Gastrocnemius medialis (tissue), 4 donors: ENCODE results near the gene PRDM16. TPM values are rescaled to one million over a fixed set of nuclear protein-coding genes. Genes with fewer than 3 reads are reported as not detected.

Experiments
- ATAC-seq, 2 donors: fragments of 150-250 bp; one replicate each; pipeline ENCODE4 v1.9.1; 2016
- DNase-seq, 2 donors: peaks; one replicate each; pipeline ENCODE4 v3.0.0-alpha.2; 2019
- H3K27ac ChIP-seq, 4 donors: fragments of 200-600 bp; sonication (generic); 1 replicate in 1 of 4; 2 replicates in 3 of 4; pipeline ENCODE4 v1.5.1; 2016 to 2018; ENCODE audit warnings: mild to moderate bottlenecking in 2 of 4, moderate library complexity in 1 of 4
- H3K27me3 ChIP-seq, 3 donors: fragments of 200-600 bp; sonication (generic) in 2 of 3; 1 replicate in 1 of 3; 2 replicates in 2 of 3; pipeline versions ENCODE4 v1.5.1 to v1.6.0; 2016 to 2019; ENCODE audit warnings: mild to moderate bottlenecking in 1 of 3, moderate library complexity in 1 of 3
- H3K36me3 ChIP-seq, 2 donors: fragments of 200-600 bp; sonication (generic) in 1 of 2; one replicate each; pipeline ENCODE4 v1.5.1; 2017 to 2018
- H3K4me1 ChIP-seq, 2 donors: fragments of 200-600 bp; sonication (generic) in 1 of 2; one replicate each; pipeline ENCODE4 v1.5.1; 2016 to 2017; ENCODE audit warnings: mild to moderate bottlenecking in 2 of 2
- H3K4me3 ChIP-seq, 4 donors: fragments of 200-600 bp; sonication (generic) in 3 of 4; 1 replicate in 1 of 4; 2 replicates in 3 of 4; pipeline ENCODE4 v1.5.1; 2016 to 2019; ENCODE audit warnings: mild to moderate bottlenecking in 2 of 4
- H3K9me3 ChIP-seq, 3 donors: fragments of 200-600 bp; sonication (generic) in 2 of 3; 1 replicate in 1 of 3; 2 replicates in 2 of 3; pipeline ENCODE4 v1.5.1; 2016 to 2019
- POLR2A ChIP-seq, 2 donors: fragments of 450-650 bp; IDR thresholded peaks; one replicate each; pipeline ENCODE4 v1.6.1; 2017; ENCODE audit warnings: antibody characterized with exemption in 2 of 2, mild to moderate bottlenecking in 2 of 2, moderate library complexity in 2 of 2
- in situ Hi-C, 4 donors: fragments of 200-750 bp; cut with MboI; loops; one replicate each; pipeline versions ENCODE4 v1.15.0 to v1.8.0; 2017; ENCODE audit warnings: low sequenced_read_pairs in 4 of 4
- intact Hi-C: fragments of 100-400 bp; cut with DNase I; formaldehyde crosslinking; loops from one replicate; pipeline ENCODE4 v1.15.1; 2023; ENCODE audit warnings: low total_unique reads
- total RNA-seq, 4 donors: library from RNA; depleted of rRNA; stranded (reverse); fragments of >200 nt; gene quantifications; one replicate each; pipeline versions ENCODE4 v1.1.0 to v1.2.3, GENCODE V29; 2016
- TF ChIP-seq, protein P1 (sequence below), 5 experiments: fragments of 450-650 bp in 3 of 5; fragments of 200-600 bp in 2 of 5; sonication (generic) in 2 of 5; IDR thresholded peaks in 4 of 5; conservative IDR thresholded peaks in 1 of 5; 1 replicate in 4 of 5; 2 replicates in 1 of 5; pipeline ENCODE4 v1.5.1; 2016 to 2019; ENCODE audit warnings: antibody characterized with exemption in 5 of 5, mild to moderate bottlenecking in 3 of 5, moderate library complexity in 3 of 5

PRDM16 gene
- total RNA-seq, 4 donors from 2014 or later: 0.03 to 0.19 (median 0.17) TPM

DNA sequence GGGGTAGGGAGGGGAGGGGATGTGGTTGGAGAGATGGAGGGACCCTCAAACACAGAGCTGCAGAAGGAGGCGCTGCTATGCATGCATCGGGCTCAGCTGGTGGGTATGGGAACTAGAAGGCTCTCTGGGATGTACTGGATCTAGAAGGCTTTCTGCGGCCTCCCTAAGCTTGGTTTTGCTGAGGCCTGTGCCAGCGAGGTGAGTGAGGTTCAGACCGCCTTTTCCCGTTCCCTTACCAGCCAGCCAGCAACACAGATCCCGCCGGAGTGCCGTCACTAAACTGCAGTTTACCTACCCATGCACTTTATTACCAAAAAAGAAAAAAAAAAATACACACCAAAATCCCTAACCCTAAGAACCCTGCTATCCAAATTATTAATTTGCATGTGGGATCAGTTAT, 180.2 kb downstream of the PRDM16 start:
- H3K4me1 ChIP-seq: no peaks in the 10 kb centered on the region
- intact Hi-C loops (no loop called here), in situ Hi-C loops (no loop called here)
- no peak for DNase-seq
- H3K27ac ChIP-seq: no peak overlapping the region
- TF ChIP-seq POLR2A (IDR thresholded peaks at IDR 0.05): no peak
- TF ChIP-seq, protein P1, sequence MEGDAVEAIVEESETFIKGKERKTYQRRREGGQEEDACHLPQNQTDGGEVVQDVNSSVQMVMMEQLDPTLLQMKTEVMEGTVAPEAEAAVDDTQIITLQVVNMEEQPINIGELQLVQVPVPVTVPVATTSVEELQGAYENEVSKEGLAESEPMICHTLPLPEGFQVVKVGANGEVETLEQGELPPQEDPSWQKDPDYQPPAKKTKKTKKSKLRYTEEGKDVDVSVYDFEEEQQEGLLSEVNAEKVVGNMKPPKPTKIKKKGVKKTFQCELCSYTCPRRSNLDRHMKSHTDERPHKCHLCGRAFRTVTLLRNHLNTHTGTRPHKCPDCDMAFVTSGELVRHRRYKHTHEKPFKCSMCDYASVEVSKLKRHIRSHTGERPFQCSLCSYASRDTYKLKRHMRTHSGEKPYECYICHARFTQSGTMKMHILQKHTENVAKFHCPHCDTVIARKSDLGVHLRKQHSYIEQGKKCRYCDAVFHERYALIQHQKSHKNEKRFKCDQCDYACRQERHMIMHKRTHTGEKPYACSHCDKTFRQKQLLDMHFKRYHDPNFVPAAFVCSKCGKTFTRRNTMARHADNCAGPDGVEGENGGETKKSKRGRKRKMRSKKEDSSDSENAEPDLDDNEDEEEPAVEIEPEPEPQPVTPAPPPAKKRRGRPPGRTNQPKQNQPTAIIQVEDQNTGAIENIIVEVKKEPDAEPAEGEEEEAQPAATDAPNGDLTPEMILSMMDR (IDR thresholded peaks at IDR 0.05 in 4 of 5, conservative IDR thresholded peaks at IDR 0.05 in 1 of 5): no peak
- H3K36me3 ChIP-seq: no peaks in the 10 kb centered on the region
- no peak for ATAC-seq
- H3K9me3 ChIP-seq: no peaks in the 10 kb centered on the region
- H3K27me3 ChIP-seq: peaks cover 9 to 26% (median 22%) of the 10 kb centered on the region in 3 donors
- no peak overlapping the region for H3K4me3 ChIP-seq

DNA sequence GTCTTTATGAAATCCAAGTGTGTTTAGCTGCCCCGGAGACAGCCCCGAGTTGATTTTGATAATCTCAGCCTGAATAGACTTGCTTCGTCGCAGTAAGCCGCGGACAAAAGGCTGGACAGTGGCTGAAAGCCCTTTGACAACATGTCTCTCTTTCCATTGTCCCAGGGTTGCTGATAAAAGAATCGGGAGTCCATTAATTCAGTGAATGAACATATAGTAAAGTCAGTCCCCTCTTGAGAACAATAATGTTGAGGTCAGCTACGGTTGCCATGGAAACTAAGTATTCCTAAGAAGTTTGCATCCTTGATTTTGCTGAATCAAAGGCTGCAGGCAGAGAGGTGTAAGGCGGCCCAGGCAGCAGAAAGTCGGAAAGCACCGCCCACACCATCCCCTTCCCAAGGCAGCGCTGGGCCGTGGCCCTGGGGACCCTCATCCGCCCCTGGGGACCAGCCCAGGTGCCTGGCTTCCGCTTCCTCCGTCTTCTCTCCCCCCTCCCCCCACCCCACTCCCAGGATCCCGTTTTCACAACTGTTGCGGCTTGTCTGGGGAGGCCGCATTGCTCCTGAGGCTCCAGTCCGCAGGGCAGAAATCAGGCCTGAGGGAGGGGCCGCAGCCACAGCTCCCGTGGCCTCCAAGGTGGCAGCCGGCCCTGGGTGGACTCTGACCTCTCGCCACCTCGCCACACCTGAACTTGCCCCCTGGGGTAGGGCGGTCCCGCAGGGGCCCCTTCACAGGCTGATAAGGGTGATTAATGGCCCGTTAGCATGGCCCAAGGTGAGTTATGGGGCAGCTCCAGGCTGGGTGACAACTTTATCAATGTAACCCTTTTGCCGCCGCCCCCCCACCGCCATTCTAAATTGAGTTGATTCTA, 180.9 kb downstream of the PRDM16 start:
- in situ Hi-C loops (no loop called here), intact Hi-C loops (no loop called here)
- H3K36me3 ChIP-seq: no peaks in the 10 kb centered on the region
- no peak overlapping the region for H3K27ac ChIP-seq
- no peak for TF ChIP-seq POLR2A (IDR thresholded peaks at IDR 0.05)
- TF ChIP-seq, protein P1 (IDR thresholded peaks at IDR 0.05 in 4 of 5, conservative IDR thresholded peaks at IDR 0.05 in 1 of 5): no peak
- H3K4me3 ChIP-seq: no peak overlapping the region
- H3K9me3 ChIP-seq: no peaks in the 10 kb centered on the region
- DNase-seq (no peak), ATAC-seq (no peak)
- no peaks in the 10 kb centered on the region for H3K4me1 ChIP-seq
- peaks cover 9 to 23% (median 22%) of the 10 kb centered on the region in 3 donors for H3K27me3 ChIP-seq

DNA sequence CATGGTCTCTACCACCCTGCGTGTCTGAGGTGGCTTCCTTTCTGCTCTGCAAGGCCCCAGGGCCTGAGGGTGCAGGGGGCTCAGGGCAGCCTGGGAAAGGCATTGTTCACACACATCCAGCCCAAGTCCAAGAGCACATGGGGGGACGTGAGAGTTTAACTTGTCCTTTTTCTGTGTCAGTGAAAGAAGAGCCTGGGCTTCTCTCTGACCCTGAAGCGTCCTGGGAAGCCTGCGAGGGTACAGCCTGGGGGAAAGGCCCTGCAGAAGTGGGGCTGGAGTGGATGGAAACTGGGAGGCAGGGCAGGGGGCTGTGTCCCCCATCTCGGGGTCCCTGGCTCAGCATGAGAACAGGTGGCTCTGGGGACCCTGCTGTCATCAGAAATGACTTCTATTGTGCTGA, 181.6 kb downstream of the PRDM16 start:
- no peak for ATAC-seq
- no peak for TF ChIP-seq POLR2A (IDR thresholded peaks at IDR 0.05)
- TF ChIP-seq, protein P1 (IDR thresholded peaks at IDR 0.05 in 4 of 5, conservative IDR thresholded peaks at IDR 0.05 in 1 of 5): no peak
- in situ Hi-C loops (no loop called here), intact Hi-C loops (no loop called here)
- no peak overlapping the region for H3K27ac ChIP-seq
- no peak for DNase-seq
- H3K27me3 ChIP-seq: peaks cover 9 to 22% (median 18%) of the 10 kb centered on the region in 3 donors
- H3K36me3 ChIP-seq: no peaks in the 10 kb centered on the region
- no peak overlapping the region for H3K4me3 ChIP-seq
- H3K4me1 ChIP-seq: no peaks in the 10 kb centered on the region
- H3K9me3 ChIP-seq: no peaks in the 10 kb centered on the region

DNA sequence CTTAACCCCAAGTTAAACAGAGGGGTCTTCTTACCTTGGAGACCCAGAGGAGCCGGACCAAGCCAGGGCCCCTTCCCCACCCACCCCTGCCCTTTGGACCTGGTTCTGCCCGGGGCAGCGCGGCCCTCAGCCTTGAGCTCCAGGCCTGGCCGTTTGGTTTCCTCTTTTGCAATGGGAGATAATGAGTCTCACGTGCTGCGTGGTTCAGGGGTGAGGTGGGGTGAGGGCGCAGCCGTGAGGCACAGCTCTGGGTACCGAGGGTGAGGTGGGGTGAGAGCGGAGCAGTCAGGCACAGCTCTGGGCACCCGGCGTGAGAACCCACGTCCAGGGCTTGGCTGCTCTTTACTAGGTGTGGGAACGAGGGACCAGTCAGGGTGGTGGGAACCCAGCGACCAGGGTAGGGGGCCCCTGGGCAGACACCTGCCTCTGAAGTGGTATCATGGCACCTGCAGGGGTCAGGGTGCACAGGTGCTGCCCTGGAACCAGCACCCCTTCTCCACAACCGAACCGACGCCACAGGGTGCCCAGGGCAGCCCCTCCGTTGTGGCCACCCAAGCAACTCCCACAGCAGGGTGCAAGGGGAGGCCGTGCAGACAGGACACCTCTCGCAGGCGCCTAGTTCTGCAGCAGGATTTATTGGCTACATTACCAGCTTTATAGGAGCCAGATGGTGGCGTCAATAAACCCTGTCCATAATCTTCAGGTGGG, 182.2 kb downstream of the PRDM16 start:
- H3K4me1 ChIP-seq: no peaks in the 10 kb centered on the region
- ATAC-seq (no peak), DNase-seq (no peak)
- peaks cover 9 to 22% (median 17%) of the 10 kb centered on the region in 3 donors for H3K27me3 ChIP-seq
- no peak overlapping the region for H3K27ac ChIP-seq
- no peaks in the 10 kb centered on the region for H3K9me3 ChIP-seq
- TF ChIP-seq POLR2A (IDR thresholded peaks at IDR 0.05): no peak
- TF ChIP-seq, protein P1 (IDR thresholded peaks at IDR 0.05 in 4 of 5, conservative IDR thresholded peaks at IDR 0.05 in 1 of 5): no peak
- H3K4me3 ChIP-seq: no peak overlapping the region
- intact Hi-C loops (no loop called here), in situ Hi-C loops (no loop called here)
- H3K36me3 ChIP-seq: no peaks in the 10 kb centered on the region
